Thymus (tissue), 11 donors: ENCODE results near the gene UGT1A3. TPM values are rescaled to one million over a fixed set of nuclear protein-coding genes. Genes with fewer than 3 reads are reported as not detected.
"Not testable (repeated sequence)": the region's sequence is repeated elsewhere in the genome, so short reads cannot be mapped to it uniquely, and the experiment has no call there.

Experiments
- DNase-seq, 9 donors: peaks; one replicate each; pipeline ENCODE4 v3.0.0-alpha.2; 2013; ENCODE audit warnings: low spot score in 9 of 9, low read depth in 6 of 9, missing footprints in 1 of 9
- H3K27ac ChIP-seq, 2 donors: one replicate each; pipeline ENCODE4 v1.5.1; 2013; ENCODE audit warnings: control low read depth in 1 of 2, low read depth in 1 of 2, low read length in 1 of 2, mild to moderate bottlenecking in 1 of 2, moderate library complexity in 1 of 2
- H3K27me3 ChIP-seq, 2 donors: one replicate each; pipeline ENCODE4 v1.5.1; 2013; ENCODE audit warnings: low read length in 1 of 2; ENCODE audit not compliant: control insufficient read depth in 2 of 2, insufficient read depth in 1 of 2
- H3K36me3 ChIP-seq, 2 donors: one replicate each; pipeline ENCODE4 v1.5.1; 2013; ENCODE audit warnings: low read length in 1 of 2, mild to moderate bottlenecking in 1 of 2, moderate library complexity in 1 of 2; ENCODE audit not compliant: control insufficient read depth in 2 of 2, insufficient read depth in 2 of 2
- H3K4me1 ChIP-seq, 2 donors: one replicate each; pipeline ENCODE4 v1.5.1; 2013; ENCODE audit warnings: low read length in 2 of 2; ENCODE audit not compliant: control insufficient read depth in 2 of 2, insufficient read depth in 2 of 2
- H3K4me3 ChIP-seq, 2 donors: one replicate each; pipeline ENCODE4 v1.5.1; 2013; ENCODE audit warnings: low read length in 2 of 2, control low read depth in 1 of 2, mild to moderate bottlenecking in 1 of 2
- H3K9me3 ChIP-seq, 2 donors: one replicate each; pipeline ENCODE4 v1.5.1; 2013; ENCODE audit warnings: low read length in 1 of 2, mild to moderate bottlenecking in 1 of 2; ENCODE audit not compliant: control insufficient read depth in 2 of 2, insufficient read depth in 1 of 2
- WGBS: extraction: QIAGEN DNeasy Blood & Tissue Kit; methylation state at CpG from one replicate; pipeline ENCODE4 v1.1.7; 2013; 5-methylcytosine and 5-hydroxymethylcytosine counted together
- polyA plus RNA-seq: library from polyadenylated mRNA; stranded (reverse); fragments of 200-250 nt; gene quantifications from one replicate; pipeline ENCODE4 v1.2.3, GENCODE V29; 2013
- total RNA-seq: library from RNA; stranded (reverse); fragments of 120-200 nt; gene quantifications from one replicate; pipeline ENCODE4 v1.2.4, GENCODE V29; 2013
- donor health status: healthy.

The UGT1A3 gene
- total and polyA plus RNA-seq, 2 donors = not detected

DNA sequence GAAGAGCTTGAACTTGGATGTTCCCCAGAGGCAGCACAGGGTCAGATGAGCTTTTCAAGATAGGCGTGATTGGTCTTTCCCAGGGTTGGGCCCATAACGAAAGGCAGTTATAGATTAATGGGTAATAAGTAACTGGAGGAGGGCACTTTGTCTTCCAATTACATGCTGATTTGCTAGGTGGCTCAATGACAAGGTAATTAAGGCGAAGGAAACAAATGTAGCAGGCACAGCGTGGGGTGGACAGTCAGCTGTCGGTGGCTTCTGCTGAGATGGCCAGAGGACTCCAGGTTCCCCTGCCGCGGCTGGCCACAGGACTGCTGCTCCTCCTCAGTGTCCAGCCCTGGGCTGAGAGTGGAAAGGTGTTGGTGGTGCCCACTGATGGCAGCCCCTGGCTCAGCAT, 10.3 kb upstream of the UGT1A3 start, which contains the start of gene UGT1A4:
UGT1A4 (plus strand) TSS at position 185 of the 400 bp plus-strand sequence; CDS start at position 270, 85 bp downstream.
- H3K4me1 ChIP-seq = peaks cover 0 to under 1% of the 10 kb centered on the region in 2 donors
- no peak within 1 kb of the TSS for H3K4me3 ChIP-seq
- WGBS = 96% methylated on average over 7 of the region's 7 CpGs
- H3K27me3 ChIP-seq = peaks cover 2 to 4% of the 10 kb centered on the region in 2 donors
- H3K27ac ChIP-seq = no peak within 1 kb of the TSS
- DNase-seq = no peak
- H3K9me3 ChIP-seq = no peaks in the 10 kb centered on the region
- H3K36me3 ChIP-seq = no peaks in the 10 kb centered on the region

DNA sequence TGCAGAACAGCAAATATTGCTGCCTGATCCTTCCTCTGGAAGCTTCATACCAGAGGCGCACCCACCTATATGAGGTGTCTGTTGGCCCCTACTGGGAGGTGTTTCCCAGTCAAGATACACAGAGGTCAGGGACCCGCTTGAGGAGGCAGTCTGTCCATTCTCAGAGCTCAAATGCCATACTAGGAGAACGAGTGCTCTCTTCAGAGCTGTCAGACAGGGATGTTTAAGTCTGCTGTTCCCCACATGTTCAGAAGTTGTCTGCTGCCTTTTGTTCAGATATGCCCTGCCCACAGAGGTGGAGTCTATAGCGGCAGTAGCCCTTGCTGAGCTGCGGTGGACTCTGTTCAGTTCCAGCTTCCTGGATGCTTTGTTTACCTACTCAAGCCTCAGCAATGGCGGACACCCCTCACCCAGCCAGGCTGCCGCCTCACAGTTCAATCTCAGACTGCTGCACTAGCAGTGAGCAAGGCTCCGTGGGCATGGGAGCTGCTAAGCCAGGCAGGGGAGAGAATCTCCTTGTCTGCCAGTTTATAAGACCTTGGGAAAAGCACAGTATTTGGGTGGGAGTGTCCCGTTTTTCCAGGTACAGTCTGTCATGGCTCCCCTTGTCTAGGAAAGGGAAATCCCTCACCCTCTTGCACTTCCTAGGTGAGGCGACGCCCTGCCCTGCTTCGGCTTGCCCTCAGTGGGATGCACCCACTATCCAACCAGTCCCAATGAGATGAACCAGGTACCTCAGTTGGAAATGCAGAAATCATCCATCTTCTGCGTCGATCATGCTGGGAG, 8.2 kb downstream of the UGT1A3 start:
- not testable (repeated sequence) for H3K27me3 ChIP-seq, H3K4me3 ChIP-seq, H3K27ac ChIP-seq, H3K9me3 ChIP-seq, H3K36me3 ChIP-seq, DNase-seq, H3K4me1 ChIP-seq
- WGBS = 92% methylated on average over 14 of the region's 14 CpGs

DNA sequence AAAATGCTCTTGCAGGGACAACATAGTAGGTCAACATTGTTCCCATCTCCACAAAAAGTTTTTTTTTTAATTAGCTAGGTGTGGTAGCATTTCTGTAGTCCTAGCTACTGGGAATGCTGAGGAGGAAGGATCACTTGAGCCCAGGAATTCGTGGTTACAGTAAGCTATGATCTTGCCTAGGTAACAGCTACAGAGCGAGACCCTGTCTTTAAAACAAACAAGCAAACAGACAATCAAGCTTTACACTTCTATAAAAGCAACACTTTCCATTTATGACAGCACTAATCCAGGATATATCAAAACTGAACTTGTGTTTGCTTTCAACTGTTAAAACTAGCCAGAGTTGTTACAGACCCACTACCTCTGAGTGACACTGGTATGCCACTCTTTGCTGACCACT, 12.0 kb downstream of the UGT1A3 start:
- Histone ChIP-seq H3K27ac (no peak overlapping the region), H3K4me1 (no peaks in the 10 kb centered on the region), H3K36me3 (no peaks in the 10 kb centered on the region), H3K9me3 (no peaks in the 10 kb centered on the region), H3K4me3 (no peak overlapping the region), H3K27me3 (peaks cover 0 to 2% of the 10 kb centered on the region in 2 donors)
- WGBS = 81% methylated on average over 2 of the region's 2 CpGs
- no peak for DNase-seq

DNA sequence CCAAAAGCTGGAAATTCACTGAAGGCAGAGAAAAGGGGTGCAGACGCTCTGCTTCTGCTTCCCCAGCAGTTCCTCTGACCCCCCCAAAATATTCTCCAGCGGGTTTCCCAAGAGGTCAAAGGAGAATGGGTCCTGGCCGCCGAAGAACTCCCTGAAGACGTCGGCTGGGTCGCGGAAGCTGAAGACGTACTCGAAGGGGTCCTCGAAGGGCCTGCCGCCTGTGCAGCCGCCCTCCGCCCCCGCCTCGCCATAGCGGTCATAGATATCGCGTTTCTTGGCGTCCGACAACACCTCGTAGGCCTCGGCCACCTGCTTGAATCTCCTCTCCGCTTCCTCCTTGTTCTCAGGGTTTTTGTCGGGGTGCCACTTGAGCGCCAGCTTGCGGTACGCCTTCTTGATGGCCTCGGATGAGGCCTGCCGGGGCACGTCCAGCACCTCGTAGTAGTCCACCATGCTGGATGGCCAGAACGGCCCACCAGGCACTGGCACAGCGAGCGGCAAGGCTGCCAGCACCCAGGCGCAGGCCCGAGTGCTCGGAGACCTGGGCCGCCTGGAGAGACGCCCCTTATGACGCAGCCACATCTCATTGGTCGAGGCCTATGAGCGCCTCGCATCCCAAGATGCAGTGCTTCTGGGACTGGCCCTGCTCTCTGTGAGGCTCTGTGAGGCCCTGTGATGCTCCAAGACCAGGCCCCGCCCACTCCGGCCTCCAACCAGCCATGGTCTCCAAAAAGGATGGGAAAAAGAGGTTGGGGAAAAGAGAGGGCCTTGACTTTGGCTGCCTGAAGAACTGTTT, 14.8 kb downstream of the UGT1A3 start:
- Histone ChIP-seq H3K27me3 (peaks cover 0 to 2% of the 10 kb centered on the region in 2 donors), H3K27ac (no peak overlapping the region), H3K36me3 (no peaks in the 10 kb centered on the region), H3K4me1 (no peaks in the 10 kb centered on the region), H3K4me3 (no peak overlapping the region), H3K9me3 (no peaks in the 10 kb centered on the region)
- 97% methylated on average over 45 of the region's 46 CpGs for WGBS
- no peak for DNase-seq

DNA sequence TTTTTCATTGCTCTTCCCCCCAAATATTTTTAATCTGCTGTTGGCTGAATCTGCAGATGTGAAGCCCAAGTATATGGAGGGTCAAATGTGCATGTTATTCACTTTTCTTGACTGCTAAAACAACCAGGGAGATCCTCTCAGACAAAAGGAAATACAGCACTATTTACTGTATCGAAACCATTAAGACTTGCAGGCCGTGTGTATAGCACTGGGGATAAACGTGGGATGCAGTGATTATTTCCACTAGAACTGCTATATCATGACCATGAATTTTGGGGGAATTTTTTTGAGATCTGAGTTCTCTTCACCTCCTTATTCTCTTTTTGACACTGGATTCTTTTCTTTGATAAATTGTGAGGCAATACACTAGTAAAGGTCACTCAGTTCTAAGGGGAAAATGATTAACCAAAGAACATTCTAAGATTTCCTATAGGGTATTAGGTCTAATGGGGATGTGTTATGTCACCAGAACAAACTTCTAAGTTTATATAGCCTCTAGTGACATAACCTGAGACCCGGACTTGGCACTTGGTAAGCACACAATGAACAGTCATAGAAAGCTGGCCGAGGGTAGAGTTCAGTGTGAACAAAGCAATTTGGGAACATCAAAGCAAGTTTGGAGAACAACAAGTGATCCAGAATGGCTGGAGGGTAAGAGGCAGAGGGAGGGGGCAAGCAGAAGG, 16.4 kb downstream of the UGT1A3 start:
- no peaks in the 10 kb centered on the region for H3K36me3 ChIP-seq

DNA sequence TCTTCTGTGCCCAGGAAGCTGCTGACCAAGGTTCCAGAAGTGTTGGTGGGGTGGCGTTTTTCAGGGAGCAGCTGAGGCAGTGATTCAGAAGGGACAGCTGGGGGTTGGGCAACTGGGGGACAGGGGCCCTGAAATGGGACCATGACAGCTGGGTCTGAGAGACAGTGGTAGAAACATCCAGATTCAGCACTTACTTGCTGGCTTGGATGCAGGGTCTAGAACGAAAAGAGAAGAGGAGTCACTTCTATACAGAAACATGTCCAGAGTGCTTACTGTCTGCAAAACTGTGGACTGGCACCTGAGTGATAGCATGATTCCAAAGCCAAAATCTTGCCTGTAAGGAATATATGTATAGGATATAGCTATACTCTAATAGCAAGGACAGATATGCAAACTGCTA, 17.0 kb downstream of the UGT1A3 start:
- H3K4me1 ChIP-seq, H3K4me3 ChIP-seq, H3K36me3 ChIP-seq, H3K27ac ChIP-seq, H3K9me3 ChIP-seq, DNase-seq, H3K27me3 ChIP-seq: not testable (repeated sequence)
- 95% methylated on average over 2 of the region's 2 CpGs for WGBS

More for the DNA sequence above, 16.4 kb downstream of the UGT1A3 start:
- Histone ChIP-seq H3K27ac (no peak overlapping the region), H3K4me3 (no peak overlapping the region), H3K4me1 (no peaks in the 10 kb centered on the region), H3K27me3 (peaks cover 0 to 2% of the 10 kb centered on the region in 2 donors), H3K9me3 (no peaks in the 10 kb centered on the region)
- 92% methylated on average over 5 of the region's 5 CpGs for WGBS
- no peak for DNase-seq

DNA sequence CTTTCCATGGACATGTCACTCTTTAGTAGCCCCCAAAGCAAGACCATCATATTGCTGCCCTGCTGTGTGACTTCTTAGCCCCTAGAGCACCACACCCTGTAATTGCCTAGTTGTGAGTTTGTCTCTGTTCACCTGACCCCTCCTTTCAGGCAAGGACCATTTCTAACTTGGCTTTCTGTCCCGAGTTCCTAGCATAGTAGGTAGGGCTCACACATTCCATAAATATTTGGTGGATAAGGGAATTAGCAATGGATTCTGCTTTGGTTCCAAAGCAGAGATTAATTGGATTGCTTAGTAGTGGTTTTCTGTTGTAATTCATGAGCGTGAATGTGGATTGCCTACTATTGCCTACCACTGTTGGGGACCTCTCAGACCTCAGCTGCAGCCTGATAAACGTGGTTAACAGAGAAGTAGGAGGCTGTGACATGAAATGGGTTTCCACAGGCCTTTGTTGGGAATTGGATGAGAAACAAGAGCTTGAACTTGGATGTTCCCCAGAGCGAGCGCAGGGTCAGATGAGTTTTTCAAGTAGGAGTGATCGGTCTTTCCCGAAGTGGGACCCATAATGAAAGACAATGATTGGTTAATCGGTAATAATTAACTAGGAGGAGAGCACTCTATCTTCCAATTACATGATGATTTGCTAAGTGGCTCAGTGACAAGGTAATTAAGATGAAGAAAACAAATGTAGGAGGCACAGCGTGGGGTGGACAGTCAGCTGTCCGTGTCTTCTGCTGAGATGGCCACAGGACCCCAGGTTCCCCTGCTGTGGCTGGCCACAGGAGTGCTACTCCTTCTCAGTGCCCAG, 17.8 kb downstream of the UGT1A3 start:
- Histone ChIP-seq H3K36me3 (no peaks in the 10 kb centered on the region), H3K4me1 (no peaks in the 10 kb centered on the region), H3K27ac (no peak overlapping the region), H3K9me3 (peaks cover 0 to 9% of the 10 kb centered on the region in 2 donors), H3K4me3 (no peak overlapping the region), H3K27me3 (peaks cover 0 to 2% of the 10 kb centered on the region in 2 donors)
- DNase-seq = no peak
- WGBS = 80% methylated on average over 10 of the region's 10 CpGs

DNA sequence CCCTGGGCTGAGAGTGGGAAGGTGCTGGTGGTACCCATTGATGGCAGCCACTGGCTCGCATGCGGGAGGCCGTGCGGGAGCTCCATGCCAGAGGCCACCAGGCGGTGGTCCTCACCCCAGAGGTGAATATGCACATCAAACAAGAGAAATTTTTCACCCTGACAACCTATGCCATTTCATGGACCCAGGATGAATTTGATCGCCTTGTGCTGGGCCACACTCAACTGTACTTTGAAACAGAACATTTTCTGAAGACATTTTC, 18.4 kb downstream of the UGT1A3 start:
- Histone ChIP-seq H3K36me3 (no peaks in the 10 kb centered on the region), H3K27me3 (peaks cover 0 to 2% of the 10 kb centered on the region in 2 donors), H3K4me3 (no peak overlapping the region), H3K9me3 (peaks cover 0 to 9% of the 10 kb centered on the region in 2 donors), H3K27ac (no peak overlapping the region), H3K4me1 (no peaks in the 10 kb centered on the region)
- 90% methylated on average over 6 of the region's 6 CpGs for WGBS
- no peak for DNase-seq
